ENCODE data around the gene ABI3.

GRCh38 chr17:49180303-49180702 lies 30.2 kb upstream of the ABI3 start:
- TF ChIP-seq REST (IDR thresholded peaks at IDR 0.05; ENCODE audit: insufficient read depth in 1 of 2, low read depth in 2 of 2, low read length in 1 of 2) (no peak), CTCF (IDR thresholded peaks at IDR 0.05) (peak; percentile 99)

Data from Panc1 (cell line).